Tibial artery (tissue), 4 donors: Measurements from ENCODE around the gene TRANK1.

ENCODE experiments used
- DNase-seq, 2 donors: peaks; one replicate each; pipeline ENCODE4 v3.0.0-alpha.2; 2019
- H3K27ac ChIP-seq, 2 donors: fragments of 200-600 bp; sonication (generic) in 1 of 2; 1 replicate in 1 of 2; 2 replicates in 1 of 2; pipeline ENCODE4 v1.5.1; 2018 to 2019; ENCODE audit warnings: mild to moderate bottlenecking in 1 of 2
- H3K27me3 ChIP-seq, 2 donors: fragments of 200-600 bp; sonication (generic) in 1 of 2; one replicate each; pipeline versions ENCODE4 v1.5.1 to v1.6.0; 2016 to 2019
- H3K36me3 ChIP-seq, 3 donors: fragments of 200-600 bp; sonication (generic) in 2 of 3; one replicate each; pipeline ENCODE4 v1.5.1; 2016 to 2019; ENCODE audit warnings: mild to moderate bottlenecking in 2 of 3
- H3K4me1 ChIP-seq, 4 donors: fragments of 200-600 bp; sonication (generic) in 2 of 4; 1 replicate in 3 of 4; 2 replicates in 1 of 4; pipeline ENCODE4 v1.5.1; 2016 to 2019
- H3K4me3 ChIP-seq, 2 donors: fragments of 200-600 bp; sonication (generic) in 1 of 2; 1 replicate in 1 of 2; 2 replicates in 1 of 2; pipeline ENCODE4 v1.5.1; 2018 to 2019; ENCODE audit warnings: mild to moderate bottlenecking in 2 of 2
- H3K9me3 ChIP-seq, 3 donors: fragments of 200-600 bp; sonication (generic) in 1 of 3; one replicate each; pipeline ENCODE4 v1.5.1; 2016 to 2019
- intact Hi-C: fragments of 100-400 bp; cut with DNase I; formaldehyde crosslinking; loops from one replicate; pipeline ENCODE4 v1.15.0; 2023; ENCODE audit warnings: low total_unique reads
- TF ChIP-seq, protein P1 (sequence below), 2 experiments: fragments of 200-600 bp in 1 of 2; fragments of 450-650 bp in 1 of 2; IDR thresholded peaks; one replicate each; pipeline ENCODE4 v1.5.1; 2017 to 2019; ENCODE audit warnings: antibody characterized with exemption in 2 of 2, mild to moderate bottlenecking in 1 of 2, moderate library complexity in 1 of 2

TRANK1 gene

DNA sequence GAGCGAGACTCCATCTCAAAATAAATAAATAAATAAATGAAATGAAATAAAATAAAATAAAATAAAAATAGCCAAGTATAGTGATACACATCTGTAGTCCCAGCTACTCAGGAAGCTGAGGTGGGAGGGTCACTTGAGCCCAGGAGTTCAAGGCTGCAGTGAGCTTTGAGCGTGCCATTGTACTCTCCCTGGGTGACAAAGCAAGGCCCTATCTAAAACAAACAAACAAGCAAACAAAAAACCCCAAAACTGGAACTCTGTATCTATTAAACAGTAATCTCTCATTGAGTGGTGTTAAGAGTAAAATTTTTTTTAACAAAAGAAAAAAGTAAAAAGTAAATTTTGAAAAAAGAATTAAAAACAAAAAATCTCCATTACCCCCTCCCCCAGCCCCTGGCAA lies 27.3 kb upstream of the TRANK1 start:
- H3K27ac ChIP-seq: no peak overlapping the region
- intact Hi-C loops: no loop called here
- H3K4me1 ChIP-seq: no peaks in the 10 kb centered on the region
- H3K9me3 ChIP-seq: no peaks in the 10 kb centered on the region
- no peaks in the 10 kb centered on the region for H3K27me3 ChIP-seq
- TF ChIP-seq, protein P1, sequence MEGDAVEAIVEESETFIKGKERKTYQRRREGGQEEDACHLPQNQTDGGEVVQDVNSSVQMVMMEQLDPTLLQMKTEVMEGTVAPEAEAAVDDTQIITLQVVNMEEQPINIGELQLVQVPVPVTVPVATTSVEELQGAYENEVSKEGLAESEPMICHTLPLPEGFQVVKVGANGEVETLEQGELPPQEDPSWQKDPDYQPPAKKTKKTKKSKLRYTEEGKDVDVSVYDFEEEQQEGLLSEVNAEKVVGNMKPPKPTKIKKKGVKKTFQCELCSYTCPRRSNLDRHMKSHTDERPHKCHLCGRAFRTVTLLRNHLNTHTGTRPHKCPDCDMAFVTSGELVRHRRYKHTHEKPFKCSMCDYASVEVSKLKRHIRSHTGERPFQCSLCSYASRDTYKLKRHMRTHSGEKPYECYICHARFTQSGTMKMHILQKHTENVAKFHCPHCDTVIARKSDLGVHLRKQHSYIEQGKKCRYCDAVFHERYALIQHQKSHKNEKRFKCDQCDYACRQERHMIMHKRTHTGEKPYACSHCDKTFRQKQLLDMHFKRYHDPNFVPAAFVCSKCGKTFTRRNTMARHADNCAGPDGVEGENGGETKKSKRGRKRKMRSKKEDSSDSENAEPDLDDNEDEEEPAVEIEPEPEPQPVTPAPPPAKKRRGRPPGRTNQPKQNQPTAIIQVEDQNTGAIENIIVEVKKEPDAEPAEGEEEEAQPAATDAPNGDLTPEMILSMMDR (IDR thresholded peaks at IDR 0.05): no peak
- no peak overlapping the region for H3K4me3 ChIP-seq
- H3K36me3 ChIP-seq: peaks cover 0 to 10% (median 0%) of the 10 kb centered on the region in 3 donors
- DNase-seq: no peak

DNA sequence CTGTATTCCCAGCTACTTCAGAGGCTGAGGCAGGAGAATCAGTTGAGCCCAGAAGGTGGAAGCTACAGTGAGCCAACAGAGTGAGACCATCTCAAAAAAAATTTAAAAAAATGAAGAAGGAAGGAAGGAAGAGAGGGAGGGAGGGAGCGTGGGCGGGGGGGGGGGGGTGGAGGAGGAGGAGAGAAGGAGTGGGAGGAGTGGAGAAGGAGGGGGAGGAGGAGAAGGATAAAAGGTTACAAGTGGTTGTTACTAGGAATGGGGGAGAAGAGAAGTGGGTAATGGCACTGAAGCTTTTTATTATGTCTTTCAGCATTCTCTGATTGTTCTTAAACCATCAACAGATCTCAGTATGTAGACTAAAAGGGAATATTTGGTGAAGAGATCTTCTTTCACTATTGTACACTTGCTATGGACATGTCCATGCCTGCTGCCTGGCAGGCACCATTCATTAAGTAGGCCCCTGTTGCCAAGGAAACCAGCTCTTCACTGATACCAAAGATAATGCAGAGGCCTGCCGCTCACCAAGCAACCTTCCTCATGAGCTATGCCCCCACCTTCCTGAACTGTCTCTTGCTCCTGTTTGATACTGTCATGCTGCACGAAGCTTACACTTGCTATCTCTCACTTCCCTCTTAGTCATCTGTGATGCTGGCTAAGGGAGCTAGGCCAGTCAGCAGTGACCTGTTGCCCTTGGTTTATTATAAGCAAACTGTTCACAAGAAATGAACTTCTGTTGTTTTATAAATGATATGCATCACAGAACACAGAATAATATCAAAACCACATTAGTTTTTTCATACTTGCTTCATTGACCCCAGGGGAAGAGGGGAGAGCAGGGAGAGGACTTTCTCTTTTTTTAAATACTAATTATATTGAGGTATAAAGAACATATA lies 24.9 kb upstream of the TRANK1 start:
- TF ChIP-seq, protein P1 (IDR thresholded peaks at IDR 0.05): no peak
- intact Hi-C loops: no loop called here
- no peak for DNase-seq
- no peaks in the 10 kb centered on the region for H3K27me3 ChIP-seq
- H3K9me3 ChIP-seq: no peaks in the 10 kb centered on the region
- H3K27ac ChIP-seq: no peak overlapping the region
- no peaks in the 10 kb centered on the region for H3K36me3 ChIP-seq
- no peaks in the 10 kb centered on the region for H3K4me1 ChIP-seq
- no peak overlapping the region for H3K4me3 ChIP-seq

DNA sequence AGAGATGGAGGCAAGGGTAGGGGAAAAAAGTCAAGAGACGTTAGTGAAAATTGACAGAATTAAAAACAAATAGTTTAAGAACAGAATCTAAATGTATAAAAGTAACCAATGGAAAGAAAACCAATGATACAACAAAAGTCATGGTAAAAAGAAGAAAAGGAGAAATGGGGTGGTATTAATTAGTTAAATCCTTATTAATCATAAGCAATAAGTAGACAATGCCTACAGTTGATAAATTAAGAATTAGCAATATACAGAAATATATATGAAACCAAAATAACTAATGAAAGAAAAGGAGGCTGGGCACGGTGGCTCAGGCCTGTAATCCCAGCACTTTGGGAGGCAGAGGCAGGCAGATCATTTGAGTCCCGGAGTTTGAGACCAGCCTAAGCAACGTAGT lies 24.2 kb upstream of the TRANK1 start:
- Histone ChIP-seq H3K9me3 (no peaks in the 10 kb centered on the region), H3K4me3 (no peak overlapping the region), H3K27ac (no peak overlapping the region), H3K36me3 (no peaks in the 10 kb centered on the region), H3K27me3 (no peaks in the 10 kb centered on the region), H3K4me1 (no peaks in the 10 kb centered on the region)
- TF ChIP-seq, protein P1 (IDR thresholded peaks at IDR 0.05): no peak
- DNase-seq: no peak
- intact Hi-C loops: no loop called here

DNA sequence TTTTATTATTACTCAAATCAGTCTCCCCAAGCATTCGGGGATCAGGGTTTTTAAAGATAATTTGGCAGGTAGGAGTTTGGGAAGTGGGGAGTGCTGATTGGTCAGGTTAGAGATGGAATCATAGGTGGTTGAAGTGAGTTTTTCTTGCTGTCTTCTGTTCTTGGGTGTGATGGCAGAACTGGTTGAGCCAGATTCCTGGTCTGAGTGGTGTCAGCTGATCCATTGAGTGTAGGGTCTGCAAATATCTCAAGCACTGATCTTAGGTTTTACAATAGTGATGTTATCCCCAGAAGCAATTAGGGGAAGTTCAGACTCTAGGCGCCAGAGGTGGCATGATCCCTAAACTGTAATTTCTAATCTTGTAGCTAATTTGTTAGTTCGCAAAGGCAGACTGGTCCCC lies 20.6 kb upstream of the TRANK1 start:
- intact Hi-C loops: no loop called here
- Histone ChIP-seq H3K4me3 (no peak overlapping the region), H3K4me1 (no peaks in the 10 kb centered on the region), H3K27me3 (no peaks in the 10 kb centered on the region), H3K9me3 (no peaks in the 10 kb centered on the region), H3K36me3 (no peaks in the 10 kb centered on the region), H3K27ac (no peak overlapping the region)
- TF ChIP-seq, protein P1 (IDR thresholded peaks at IDR 0.05): no peak
- DNase-seq: no peak

DNA sequence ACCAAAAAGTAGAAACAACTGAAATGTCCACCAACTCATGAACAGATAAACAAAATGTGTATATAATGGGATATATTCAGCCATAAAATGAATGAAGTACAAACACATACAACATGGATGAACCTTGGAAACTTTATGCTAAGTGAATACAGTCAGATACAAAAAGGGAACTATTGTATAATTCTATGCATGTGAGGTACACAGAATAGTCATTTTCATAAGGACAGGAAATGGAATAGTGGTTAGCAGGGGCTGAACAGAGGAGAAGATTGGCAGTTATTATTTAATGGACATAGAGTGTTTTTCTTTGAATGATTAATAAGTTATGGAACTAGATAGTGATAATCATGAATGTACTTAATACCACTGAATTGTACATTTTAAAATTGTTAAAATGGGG lies 20.0 kb upstream of the TRANK1 start:
- no peak for DNase-seq
- Histone ChIP-seq H3K36me3 (no peaks in the 10 kb centered on the region), H3K4me1 (no peaks in the 10 kb centered on the region), H3K27ac (no peak overlapping the region), H3K27me3 (no peaks in the 10 kb centered on the region), H3K4me3 (no peak overlapping the region), H3K9me3 (no peaks in the 10 kb centered on the region)
- intact Hi-C loops: no loop called here
- TF ChIP-seq, protein P1 (IDR thresholded peaks at IDR 0.05): no peak
